Cardiac fibroblast (primary cell): ENCODE results near the gene MASP2.

Experiments
- DNase-seq, 2 donors: peaks; one replicate each; pipeline versions ENCODE4 v3.0.0 to v3.0.0-alpha.2; 2010; ENCODE audit warnings: low read depth in 2 of 2
- H3K4me3 ChIP-seq, 2 donors: replicated peaks in 1 of 2; 1 replicate in 1 of 2; 2 replicates in 1 of 2; pipeline ENCODE4 v1.5.1; 2011; ENCODE audit warnings: low read depth in 2 of 2, low read length in 2 of 2, mild to moderate bottlenecking in 2 of 2, moderate library complexity in 1 of 2
- TF ChIP-seq, protein P1 (sequence below): IDR thresholded peaks from one replicate; pipeline ENCODE4 v1.5.1; 2011; ENCODE audit warnings: low read depth, mild to moderate bottlenecking, low read length, inconsistent platforms

The MASP2 gene

DNA sequence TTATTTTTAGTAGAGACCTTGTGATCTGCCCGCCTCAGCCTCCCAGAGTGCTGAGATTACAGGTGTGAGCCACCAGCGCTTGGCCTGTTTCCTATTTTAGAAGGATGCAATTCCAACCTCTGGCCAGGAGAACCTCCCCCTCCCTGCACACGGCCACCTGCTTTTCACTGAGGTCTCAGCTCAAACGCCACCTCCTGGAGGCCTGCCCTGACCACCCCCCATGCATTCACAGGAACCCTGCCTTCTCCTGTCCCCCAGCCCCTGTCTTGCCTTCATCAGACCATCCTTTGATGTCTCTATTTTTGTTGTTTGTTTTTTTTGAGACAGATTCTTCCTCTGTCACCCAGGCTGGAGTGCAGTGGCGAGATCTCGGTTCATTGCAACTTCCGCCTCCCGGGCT is 10.4 kb upstream of the MASP2 start:
- TF ChIP-seq, protein P1, sequence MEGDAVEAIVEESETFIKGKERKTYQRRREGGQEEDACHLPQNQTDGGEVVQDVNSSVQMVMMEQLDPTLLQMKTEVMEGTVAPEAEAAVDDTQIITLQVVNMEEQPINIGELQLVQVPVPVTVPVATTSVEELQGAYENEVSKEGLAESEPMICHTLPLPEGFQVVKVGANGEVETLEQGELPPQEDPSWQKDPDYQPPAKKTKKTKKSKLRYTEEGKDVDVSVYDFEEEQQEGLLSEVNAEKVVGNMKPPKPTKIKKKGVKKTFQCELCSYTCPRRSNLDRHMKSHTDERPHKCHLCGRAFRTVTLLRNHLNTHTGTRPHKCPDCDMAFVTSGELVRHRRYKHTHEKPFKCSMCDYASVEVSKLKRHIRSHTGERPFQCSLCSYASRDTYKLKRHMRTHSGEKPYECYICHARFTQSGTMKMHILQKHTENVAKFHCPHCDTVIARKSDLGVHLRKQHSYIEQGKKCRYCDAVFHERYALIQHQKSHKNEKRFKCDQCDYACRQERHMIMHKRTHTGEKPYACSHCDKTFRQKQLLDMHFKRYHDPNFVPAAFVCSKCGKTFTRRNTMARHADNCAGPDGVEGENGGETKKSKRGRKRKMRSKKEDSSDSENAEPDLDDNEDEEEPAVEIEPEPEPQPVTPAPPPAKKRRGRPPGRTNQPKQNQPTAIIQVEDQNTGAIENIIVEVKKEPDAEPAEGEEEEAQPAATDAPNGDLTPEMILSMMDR: no peak
- no peak overlapping the region for H3K4me3 ChIP-seq

DNA sequence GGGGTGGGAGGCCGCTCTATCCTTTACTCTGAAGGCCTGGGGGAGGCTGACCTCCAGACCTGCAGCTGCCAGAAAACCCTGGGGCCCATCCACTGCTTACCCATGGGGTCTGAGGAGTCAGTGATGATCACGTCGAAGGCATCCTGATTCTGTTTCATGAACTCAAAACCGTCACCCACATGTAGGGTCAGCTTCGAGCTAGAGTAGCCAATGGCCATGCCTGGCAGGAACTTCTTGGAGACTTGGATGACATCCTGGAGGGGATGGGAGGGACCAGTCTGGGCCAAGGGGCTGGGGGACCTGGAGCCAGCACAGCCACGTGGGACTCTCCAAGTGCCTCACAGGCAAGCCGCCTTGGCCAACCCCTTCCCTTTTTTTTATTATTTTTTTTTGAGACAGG is 9.5 kb upstream of the MASP2 start:
- TF ChIP-seq, protein P1: no peak
- no peak for DNase-seq

More for the DNA sequence above, 10.4 kb upstream of the MASP2 start:
- no peak for DNase-seq

DNA sequence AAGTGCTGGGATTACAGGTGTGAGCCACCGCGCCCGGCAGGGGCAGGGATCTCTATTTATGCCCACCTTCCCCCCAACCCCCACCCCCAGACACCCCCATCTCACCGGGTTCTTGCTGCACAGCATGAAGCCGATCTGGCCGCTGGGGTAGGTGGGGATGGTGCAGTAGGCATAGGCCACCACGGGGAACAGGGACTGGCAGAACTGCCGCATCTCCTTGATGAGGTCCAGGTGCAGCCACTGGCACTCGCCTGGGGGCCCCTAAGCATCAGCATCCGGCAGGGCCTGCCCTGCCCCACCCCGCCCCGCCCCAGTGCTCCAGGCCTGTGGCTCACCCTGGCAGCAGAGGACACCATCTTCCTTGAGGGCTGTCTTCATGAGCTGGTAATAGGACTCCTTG is 8.6 kb upstream of the MASP2 start:
- TF ChIP-seq, protein P1: no peak
- no peak overlapping the region for H3K4me3 ChIP-seq
- DNase-seq: no peak

More for the DNA sequence above, 9.5 kb upstream of the MASP2 start:
- H3K4me3 ChIP-seq: no peak overlapping the region

GRCh38 chr1:11054666-11055065 is 7.6 kb upstream of the MASP2 start:
- no peak for DNase-seq
- no peak overlapping the region for H3K4me3 ChIP-seq
- TF ChIP-seq, protein P1: no peak

GRCh38 chr1:11054181-11054580 is 7.1 kb upstream of the MASP2 start:
- DNase-seq: no peak
- no peak overlapping the region for H3K4me3 ChIP-seq
- TF ChIP-seq, protein P1: no peak

DNA sequence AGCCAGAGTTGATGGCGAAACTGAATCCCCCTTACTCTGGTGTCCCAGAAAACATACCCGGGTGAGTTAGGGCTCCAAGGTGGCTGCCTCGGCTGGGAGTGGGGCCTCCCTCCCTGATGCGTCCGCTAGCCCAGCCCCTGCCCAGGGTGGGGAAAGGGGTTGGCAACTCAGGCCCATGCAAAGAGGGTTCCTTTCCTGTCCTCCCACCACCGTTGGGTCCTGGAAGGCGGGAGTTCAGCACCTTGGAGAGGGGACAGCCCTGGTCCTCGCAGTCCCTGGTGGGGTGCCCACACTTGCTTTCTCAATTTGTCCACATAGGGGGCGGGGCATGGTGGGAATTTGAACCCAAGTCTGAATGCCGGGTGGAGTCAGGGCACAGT is 6.7 kb upstream of the MASP2 start:
- no peak overlapping the region for H3K4me3 ChIP-seq
- TF ChIP-seq, protein P1: no peak

More for the DNA sequence above, 6.7 kb upstream of the MASP2 start:
- peak in 1 of 2 donors; percentile 29 for DNase-seq
